ENCODE results near the gene ACE.

ACE gene

GRCh38 chr17:63474586-63475460 lies 2.0 kb upstream of the ACE start:
- no peak for DNase-seq (ENCODE audit: low read depth)

GRCh38 chr17:63475491-63476412 lies 1.1 kb upstream of the ACE start:
- no peak for DNase-seq (ENCODE audit: low read depth)

GRCh38 chr17:63476459-63476853 lies 405 bp upstream of the ACE start:
- DNase-seq (ENCODE audit: low read depth): no peak

GRCh38 chr17:63477480-63478440 lies 899 bp downstream of the ACE start:
- no peak for DNase-seq (ENCODE audit: low read depth)

GRCh38 chr17:63478814-63479494 lies 2.1 kb downstream of the ACE start:
- DNase-seq (ENCODE audit: low read depth): peak; percentile 47

GRCh38 chr17:63479495-63480184 lies 2.8 kb downstream of the ACE start:
- no peak for DNase-seq (ENCODE audit: low read depth)

- no peak for DNase-seq (ENCODE audit: low read depth)
Measured at GRCh38 chr17:63480192-63480784, 3.4 kb downstream of the ACE start.

GRCh38 chr17:63480826-63481487 lies 4.1 kb downstream of the ACE start:
- no peak for DNase-seq (ENCODE audit: low read depth)

GRCh38 chr17:63481488-63481870 lies 4.6 kb downstream of the ACE start:
- DNase-seq (ENCODE audit: low read depth): no peak

- no peak for DNase-seq (ENCODE audit: low read depth)
Measured at GRCh38 chr17:63482509-63482908, 5.6 kb downstream of the ACE start.

- no peak for DNase-seq (ENCODE audit: low read depth)
Measured at GRCh38 chr17:63483038-63483437, 6.2 kb downstream of the ACE start.

GRCh38 chr17:63483655-63484575 lies 7.1 kb downstream of the ACE start:
- DNase-seq (ENCODE audit: low read depth): no peak

GRCh38 chr17:63486317-63487013 lies 9.6 kb downstream of the ACE start:
- no peak for DNase-seq (ENCODE audit: low read depth)

- DNase-seq (ENCODE audit: low read depth): no peak
Measured at GRCh38 chr17:63487014-63487339, 10.1 kb downstream of the ACE start.

- DNase-seq (ENCODE audit: low read depth): no peak
Measured at GRCh38 chr17:63488851-63489250, 12.0 kb downstream of the ACE start.

GRCh38 chr17:63489291-63489690 lies 12.4 kb downstream of the ACE start:
- no peak for DNase-seq (ENCODE audit: low read depth)

- no peak for DNase-seq (ENCODE audit: low read depth)
Measured at GRCh38 chr17:63490329-63490728, 13.5 kb downstream of the ACE start.

- DNase-seq (ENCODE audit: low read depth): no peak
Measured at GRCh38 chr17:63490858-63491400, 14.1 kb downstream of the ACE start.
